Cardiac muscle cell (in vitro differentiated cells and primary cell): ENCODE data around the gene LGALSL. TPM values are rescaled to one million over a fixed set of nuclear protein-coding genes. Genes with fewer than 3 reads are reported as not detected.

Experiments
- DNase-seq, 2 donors: peaks; one replicate each; pipeline versions ENCODE4 v3.0.0 to v3.0.0-alpha.2; 2010 to 2017; ENCODE audit warnings: low read depth in 1 of 2, low spot score in 1 of 2
- H3K27ac ChIP-seq: fragments of 200-600 bp; sonication (generic); 2 replicates; pipeline ENCODE4 v1.5.1; 2016
- H3K27me3 ChIP-seq: fragments of 200-600 bp; sonication (generic); 2 replicates; pipeline ENCODE4 v1.6.0; 2016; ENCODE audit warnings: control low read depth
- H3K36me3 ChIP-seq: fragments of 200-600 bp; sonication (generic); 2 replicates; pipeline ENCODE4 v1.5.1; 2016; ENCODE audit warnings: control low read depth
- H3K4me1 ChIP-seq: fragments of 200-600 bp; sonication (generic); 2 replicates; pipeline ENCODE4 v1.8.1; 2017; ENCODE audit warnings: low read depth, mild to moderate bottlenecking, mixed run types
- H3K4me3 ChIP-seq: fragments of 200-600 bp; sonication (generic); 2 replicates; pipeline ENCODE4 v1.5.1; 2016; ENCODE audit warnings: mild to moderate bottlenecking
- H3K9me3 ChIP-seq: fragments of 200-600 bp; sonication (generic); 2 replicates; pipeline ENCODE4 v1.5.1; 2017; ENCODE audit warnings: low read depth, mild to moderate bottlenecking, control low read depth
- CTCF ChIP-seq: IDR thresholded peaks from 2 replicates; pipeline ENCODE4 v1.5.1; 2012; ENCODE audit warnings: low read depth, mild to moderate bottlenecking, low read length
- polyA plus RNA-seq: library from polyadenylated mRNA; unstranded; fragments of >200 nt; fragmentation: Nextera tagmentation; extraction: Ambion mirVana; gene quantifications from 2 replicates; pipeline ENCODE4 v1.2.1, GENCODE V29; 2016
- total RNA-seq: library from RNA; depleted of rRNA; stranded (reverse); fragments of >200 nt; gene quantifications from 2 replicates; pipeline ENCODE4 v1.2.3, GENCODE V29; 2016

The LGALSL gene
- total and polyA plus RNA-seq, 2 experiments from 2014 or later = 12.4 to 15.8 TPM

GRCh38 chr2:64460330-64460729, 6.4 kb downstream of the LGALSL start:
- Histone ChIP-seq H3K9me3 (no peaks in the 10 kb centered on the region), H3K27ac (no peak overlapping the region), H3K36me3 (peaks cover 7% of the 10 kb centered on the region), H3K4me1 (peaks cover 2% of the 10 kb centered on the region), H3K27me3 (no peaks in the 10 kb centered on the region), H3K4me3 (no peak overlapping the region)
- TF ChIP-seq CTCF = no peak
- DNase-seq = no peak

- Histone ChIP-seq H3K4me1 (no peaks in the 10 kb centered on the region), H3K4me3 (no peak overlapping the region), H3K27ac (no peak overlapping the region), H3K36me3 (peaks cover 7% of the 10 kb centered on the region), H3K27me3 (no peaks in the 10 kb centered on the region), H3K9me3 (no peaks in the 10 kb centered on the region)
- no peak for DNase-seq
- TF ChIP-seq CTCF = no peak
Measured at GRCh38 chr2:64461271-64462058, 7.5 kb downstream of the LGALSL start.

- H3K9me3 ChIP-seq = no peaks in the 10 kb centered on the region
- DNase-seq = no peak
- peaks cover 7% of the 10 kb centered on the region for H3K36me3 ChIP-seq
- no peak overlapping the region for H3K27ac ChIP-seq
- no peaks in the 10 kb centered on the region for H3K4me1 ChIP-seq
- TF ChIP-seq CTCF = no peak
- no peak overlapping the region for H3K4me3 ChIP-seq
- peaks cover 4% of the 10 kb centered on the region for H3K27me3 ChIP-seq
Measured at GRCh38 chr2:64462171-64462570, 8.2 kb downstream of the LGALSL start.

GRCh38 chr2:64462940-64463700, 9.2 kb downstream of the LGALSL start:
- peak in 1 of 2 donors; percentile 34 for DNase-seq
- Histone ChIP-seq H3K4me1 (no peaks in the 10 kb centered on the region), H3K4me3 (no peak overlapping the region), H3K27ac (no peak overlapping the region), H3K27me3 (peaks cover 6% of the 10 kb centered on the region), H3K9me3 (no peaks in the 10 kb centered on the region), H3K36me3 (peaks cover 5% of the 10 kb centered on the region)
- no peak for TF ChIP-seq CTCF

- Histone ChIP-seq H3K36me3 (no peaks in the 10 kb centered on the region), H3K4me1 (no peaks in the 10 kb centered on the region), H3K27me3 (peaks cover 6% of the 10 kb centered on the region), H3K9me3 (no peaks in the 10 kb centered on the region), H3K27ac (no peak overlapping the region), H3K4me3 (no peak overlapping the region)
- DNase-seq = peak in 1 of 2 donors; percentile 70
- TF ChIP-seq CTCF = no peak
Measured at GRCh38 chr2:64463781-64464180, 9.8 kb downstream of the LGALSL start.
